ENCODE results near the gene DIS3L2. TPM values are rescaled to one million over a fixed set of nuclear protein-coding genes. Genes with fewer than 3 reads are reported as not detected.

DIS3L2 gene
- total RNA-seq, 3 donors from 2014 or later (not counting 1 experiment from before 2014, with no cell fraction given) = 56.4 to 63.6 (median 59.4) TPM

DNA sequence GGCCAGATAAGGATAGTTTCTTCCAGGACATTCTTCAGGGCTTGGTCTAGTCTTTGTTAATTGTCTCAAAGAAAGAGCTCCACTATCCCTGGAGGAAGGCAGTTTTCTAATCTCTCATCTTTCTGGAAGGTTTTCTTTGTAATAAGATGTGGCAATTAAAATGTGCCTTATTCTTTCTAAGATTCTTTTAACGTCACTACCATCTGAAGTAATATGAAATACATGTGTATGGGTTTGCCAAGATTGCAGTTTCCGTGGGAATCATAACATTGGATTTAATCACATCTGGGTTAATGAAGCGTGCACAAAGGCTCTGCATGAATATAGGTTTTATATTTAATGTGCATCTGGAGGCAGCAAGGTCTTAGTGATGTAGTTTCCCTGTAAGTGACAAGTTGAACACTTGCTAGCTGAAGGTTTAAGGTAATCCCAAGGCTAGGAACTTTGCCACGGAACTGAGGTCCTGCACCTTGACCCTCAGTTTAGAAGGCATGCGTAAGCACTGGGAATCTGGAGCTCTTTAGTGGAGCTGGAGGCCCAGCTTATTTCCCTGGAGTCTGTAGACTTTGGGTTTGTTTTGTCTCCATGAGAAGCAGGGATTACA, 25.7 kb downstream of the DIS3L2 start:
- H3K36me3 ChIP-seq (ENCODE audit: control insufficient read depth, insufficient read depth, low read length) = no peaks in the 10 kb centered on the region
- H3K4me1 ChIP-seq (ENCODE audit: control insufficient read depth, insufficient read depth, low read length) = no peaks in the 10 kb centered on the region
- Mint-ChIP-seq H3K9me3 (no peaks in the 10 kb centered on the region), H3K4me1 (peaks cover 22 to 31% of the 10 kb centered on the region in 2 donors), H3K36me3 (no peaks in the 10 kb centered on the region), H3K27ac (no peak overlapping the region), H3K4me3 (no peak overlapping the region), H3K27me3 (ENCODE audit: low read depth in 2 of 2) (no peaks in the 10 kb centered on the region)
- intact Hi-C loops (cut with micrococcal nuclease) = no loop called here
- H3K9me3 ChIP-seq (ENCODE audit: control insufficient read depth, insufficient read depth, low read length) = no peaks in the 10 kb centered on the region
- H3K27ac ChIP-seq (ENCODE audit: low read length) = no peak overlapping the region
- TF ChIP-seq CTCF (IDR thresholded peaks at IDR 0.05) = no peak
- ATAC-seq (no peak), DNase-seq (no peak)
- 99% methylated on average over 5 of the region's 5 CpGs for WGBS (ENCODE audit: insufficient coverage)
- H3K27me3 ChIP-seq (ENCODE audit: control insufficient read depth, insufficient read depth, low read length) = no peaks in the 10 kb centered on the region
- no peak overlapping the region for H3K4me3 ChIP-seq (ENCODE audit: low read length)

GRCh38 chr2:231988179-231988866, 26.8 kb downstream of the DIS3L2 start:
- Histone ChIP-seq H3K4me1 (ENCODE audit: control insufficient read depth, insufficient read depth, low read length) (no peaks in the 10 kb centered on the region), H3K36me3 (ENCODE audit: control insufficient read depth, insufficient read depth, low read length) (no peaks in the 10 kb centered on the region), H3K27me3 (ENCODE audit: control insufficient read depth, insufficient read depth, low read length) (no peaks in the 10 kb centered on the region), H3K27ac (ENCODE audit: low read length) (no peak overlapping the region), H3K9me3 (ENCODE audit: control insufficient read depth, insufficient read depth, low read length) (no peaks in the 10 kb centered on the region), H3K4me3 (ENCODE audit: low read length) (no peak overlapping the region)
- Mint-ChIP-seq H3K9me3 (no peaks in the 10 kb centered on the region), H3K27ac (no peak overlapping the region), H3K36me3 (no peaks in the 10 kb centered on the region), H3K4me1 (peaks cover 30 to 34% of the 10 kb centered on the region in 2 donors), H3K4me3 (no peak overlapping the region), H3K27me3 (ENCODE audit: low read depth in 2 of 2) (no peaks in the 10 kb centered on the region)
- ATAC-seq (no peak), DNase-seq (no peak)
- no peak for TF ChIP-seq CTCF (IDR thresholded peaks at IDR 0.05)
- 76% methylated on average over 6 of the region's 8 CpGs for WGBS (ENCODE audit: insufficient coverage)
- intact Hi-C loops (cut with micrococcal nuclease) = no loop called here

DNA sequence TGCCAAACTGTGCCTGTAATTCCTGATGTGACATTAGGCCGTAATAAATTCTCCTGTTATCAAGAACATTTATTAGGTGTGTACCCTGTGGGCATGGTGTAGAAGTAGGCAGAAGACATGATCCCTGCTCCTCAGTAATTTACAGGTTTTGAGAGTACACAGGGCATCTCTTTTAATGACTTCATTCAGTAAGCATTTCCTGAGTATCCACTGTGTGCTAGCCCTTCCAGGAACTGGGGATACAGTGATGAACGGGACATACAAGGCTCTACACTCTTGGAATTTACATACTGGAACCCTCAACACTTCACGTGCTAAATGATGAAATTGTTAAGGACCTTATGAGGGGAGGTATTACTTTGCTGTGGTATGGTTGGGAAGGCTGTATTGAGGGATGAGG, 30.2 kb downstream of the DIS3L2 start:
- H3K36me3 Mint-ChIP-seq = no peaks in the 10 kb centered on the region
- no peak for TF ChIP-seq CTCF (IDR thresholded peaks at IDR 0.05)

More for the DNA sequence above, 30.2 kb downstream of the DIS3L2 start:
- ATAC-seq (no peak), DNase-seq (no peak)
- no peak overlapping the region for H3K4me3 ChIP-seq (ENCODE audit: low read length)
- no peaks in the 10 kb centered on the region for H3K27me3 ChIP-seq (ENCODE audit: control insufficient read depth, insufficient read depth, low read length)
- H3K4me1 ChIP-seq (ENCODE audit: control insufficient read depth, insufficient read depth, low read length) = no peaks in the 10 kb centered on the region
- H3K27ac ChIP-seq (ENCODE audit: low read length) = no peak overlapping the region
- no peak overlapping the region for H3K4me3 Mint-ChIP-seq
- no peaks in the 10 kb centered on the region for H3K9me3 Mint-ChIP-seq
- H3K9me3 ChIP-seq (ENCODE audit: control insufficient read depth, insufficient read depth, low read length) = no peaks in the 10 kb centered on the region
- 85% methylated on average over 2 of the region's 3 CpGs for WGBS (ENCODE audit: insufficient coverage)
- H3K27ac Mint-ChIP-seq = no peak overlapping the region
- H3K36me3 ChIP-seq (ENCODE audit: control insufficient read depth, insufficient read depth, low read length) = no peaks in the 10 kb centered on the region
- no peaks in the 10 kb centered on the region for H3K27me3 Mint-ChIP-seq (ENCODE audit: low read depth in 2 of 2)
- H3K4me1 Mint-ChIP-seq = peaks cover 42 to 48% of the 10 kb centered on the region in 2 donors
- intact Hi-C loops (cut with micrococcal nuclease) = no loop called here
